Measurements from ENCODE around the gene LRRC46. TPM values are rescaled to one million over a fixed set of nuclear protein-coding genes. Genes with fewer than 3 reads are reported as not detected.

The LRRC46 gene
- total and polyA plus RNA-seq, 2 experiments from 2014 or later, result 0.18 to 0.35 TPM

DNA sequence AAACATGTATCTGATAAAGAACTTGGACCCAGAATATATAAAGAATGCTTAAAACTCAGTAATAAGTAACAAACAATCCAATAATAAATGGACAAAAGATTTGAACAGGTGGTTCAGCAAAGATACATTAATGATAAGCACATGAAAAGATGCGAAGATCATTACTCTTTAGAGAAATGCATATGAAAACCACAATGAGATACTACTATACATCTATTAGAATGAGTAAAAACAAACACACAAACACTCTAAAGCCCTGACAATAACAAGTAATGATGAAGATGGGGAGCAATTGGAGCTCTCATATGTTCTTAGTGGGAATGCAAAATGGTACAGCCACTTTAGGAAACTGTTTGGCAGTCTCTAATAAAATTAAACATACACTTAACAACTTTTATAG is 39.0 kb upstream of the LRRC46 start (continued):
- TF ChIP-seq, protein P1, sequence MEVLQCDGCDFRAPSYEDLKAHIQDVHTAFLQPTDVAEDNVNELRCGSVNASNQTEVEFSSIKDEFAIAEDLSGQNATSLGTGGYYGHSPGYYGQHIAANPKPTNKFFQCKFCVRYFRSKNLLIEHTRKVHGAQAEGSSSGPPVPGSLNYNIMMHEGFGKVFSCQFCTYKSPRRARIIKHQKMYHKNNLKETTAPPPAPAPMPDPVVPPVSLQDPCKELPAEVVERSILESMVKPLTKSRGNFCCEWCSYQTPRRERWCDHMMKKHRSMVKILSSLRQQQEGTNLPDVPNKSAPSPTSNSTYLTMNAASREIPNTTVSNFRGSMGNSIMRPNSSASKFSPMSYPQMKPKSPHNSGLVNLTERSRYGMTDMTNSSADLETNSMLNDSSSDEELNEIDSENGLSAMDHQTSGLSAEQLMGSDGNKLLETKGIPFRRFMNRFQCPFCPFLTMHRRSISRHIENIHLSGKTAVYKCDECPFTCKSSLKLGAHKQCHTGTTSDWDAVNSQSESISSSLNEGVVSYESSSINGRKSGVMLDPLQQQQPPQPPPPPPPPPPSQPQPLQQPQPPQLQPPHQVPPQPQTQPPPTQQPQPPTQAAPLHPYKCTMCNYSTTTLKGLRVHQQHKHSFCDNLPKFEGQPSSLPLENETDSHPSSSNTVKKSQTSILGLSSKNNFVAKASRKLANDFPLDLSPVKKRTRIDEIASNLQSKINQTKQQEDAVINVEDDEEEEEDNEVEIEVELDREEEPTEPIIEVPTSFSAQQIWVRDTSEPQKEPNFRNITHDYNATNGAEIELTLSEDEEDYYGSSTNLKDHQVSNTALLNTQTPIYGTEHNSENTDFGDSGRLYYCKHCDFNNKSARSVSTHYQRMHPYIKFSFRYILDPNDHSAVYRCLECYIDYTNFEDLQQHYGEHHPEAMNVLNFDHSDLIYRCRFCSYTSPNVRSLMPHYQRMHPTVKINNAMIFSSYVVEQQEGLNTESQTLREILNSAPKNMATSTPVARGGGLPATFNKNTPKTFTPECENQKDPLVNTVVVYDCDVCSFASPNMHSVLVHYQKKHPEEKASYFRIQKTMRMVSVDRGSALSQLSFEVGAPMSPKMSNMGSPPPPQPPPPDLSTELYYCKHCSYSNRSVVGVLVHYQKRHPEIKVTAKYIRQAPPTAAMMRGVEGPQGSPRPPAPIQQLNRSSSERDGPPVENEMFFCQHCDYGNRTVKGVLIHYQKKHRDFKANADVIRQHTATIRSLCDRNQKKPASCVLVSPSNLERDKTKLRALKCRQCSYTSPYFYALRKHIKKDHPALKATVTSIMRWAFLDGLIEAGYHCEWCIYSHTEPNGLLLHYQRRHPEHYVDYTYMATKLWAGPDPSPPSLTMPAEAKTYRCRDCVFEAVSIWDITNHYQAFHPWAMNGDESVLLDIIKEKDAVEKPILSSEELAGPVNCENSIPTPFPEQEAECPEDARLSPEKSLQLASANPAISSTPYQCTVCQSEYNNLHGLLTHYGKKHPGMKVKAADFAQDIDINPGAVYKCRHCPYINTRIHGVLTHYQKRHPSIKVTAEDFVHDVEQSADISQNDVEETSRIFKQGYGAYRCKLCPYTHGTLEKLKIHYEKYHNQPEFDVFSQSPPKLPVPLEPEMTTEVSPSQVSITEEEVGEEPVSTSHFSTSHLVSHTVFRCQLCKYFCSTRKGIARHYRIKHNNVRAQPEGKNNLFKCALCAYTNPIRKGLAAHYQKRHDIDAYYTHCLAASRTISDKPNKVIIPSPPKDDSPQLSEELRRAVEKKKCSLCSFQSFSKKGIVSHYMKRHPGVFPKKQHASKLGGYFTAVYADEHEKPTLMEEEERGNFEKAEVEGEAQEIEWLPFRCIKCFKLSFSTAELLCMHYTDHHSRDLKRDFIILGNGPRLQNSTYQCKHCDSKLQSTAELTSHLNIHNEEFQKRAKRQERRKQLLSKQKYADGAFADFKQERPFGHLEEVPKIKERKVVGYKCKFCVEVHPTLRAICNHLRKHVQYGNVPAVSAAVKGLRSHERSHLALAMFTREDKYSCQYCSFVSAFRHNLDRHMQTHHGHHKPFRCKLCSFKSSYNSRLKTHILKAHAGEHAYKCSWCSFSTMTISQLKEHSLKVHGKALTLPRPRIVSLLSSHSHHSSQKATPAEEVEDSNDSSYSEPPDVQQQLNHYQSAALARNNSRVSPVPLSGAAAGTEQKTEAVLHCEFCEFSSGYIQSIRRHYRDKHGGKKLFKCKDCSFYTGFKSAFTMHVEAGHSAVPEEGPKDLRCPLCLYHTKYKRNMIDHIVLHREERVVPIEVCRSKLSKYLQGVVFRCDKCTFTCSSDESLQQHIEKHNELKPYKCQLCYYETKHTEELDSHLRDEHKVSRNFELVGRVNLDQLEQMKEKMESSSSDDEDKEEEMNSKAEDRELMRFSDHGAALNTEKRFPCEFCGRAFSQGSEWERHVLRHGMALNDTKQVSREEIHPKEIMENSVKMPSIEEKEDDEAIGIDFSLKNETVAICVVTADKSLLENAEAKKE (CRISPR knock-in tag; IDR thresholded peaks at IDR 0.05), result no peak
- TF ChIP-seq, protein P2, sequence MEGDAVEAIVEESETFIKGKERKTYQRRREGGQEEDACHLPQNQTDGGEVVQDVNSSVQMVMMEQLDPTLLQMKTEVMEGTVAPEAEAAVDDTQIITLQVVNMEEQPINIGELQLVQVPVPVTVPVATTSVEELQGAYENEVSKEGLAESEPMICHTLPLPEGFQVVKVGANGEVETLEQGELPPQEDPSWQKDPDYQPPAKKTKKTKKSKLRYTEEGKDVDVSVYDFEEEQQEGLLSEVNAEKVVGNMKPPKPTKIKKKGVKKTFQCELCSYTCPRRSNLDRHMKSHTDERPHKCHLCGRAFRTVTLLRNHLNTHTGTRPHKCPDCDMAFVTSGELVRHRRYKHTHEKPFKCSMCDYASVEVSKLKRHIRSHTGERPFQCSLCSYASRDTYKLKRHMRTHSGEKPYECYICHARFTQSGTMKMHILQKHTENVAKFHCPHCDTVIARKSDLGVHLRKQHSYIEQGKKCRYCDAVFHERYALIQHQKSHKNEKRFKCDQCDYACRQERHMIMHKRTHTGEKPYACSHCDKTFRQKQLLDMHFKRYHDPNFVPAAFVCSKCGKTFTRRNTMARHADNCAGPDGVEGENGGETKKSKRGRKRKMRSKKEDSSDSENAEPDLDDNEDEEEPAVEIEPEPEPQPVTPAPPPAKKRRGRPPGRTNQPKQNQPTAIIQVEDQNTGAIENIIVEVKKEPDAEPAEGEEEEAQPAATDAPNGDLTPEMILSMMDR (conservative IDR thresholded peaks at IDR 0.05; ENCODE audit: low read depth in 2 of 2), result no peak
- no peak for TF ChIP-seq NANOG (IDR thresholded peaks at IDR 0.05; ENCODE audit: borderline replicate concordance)

DNA sequence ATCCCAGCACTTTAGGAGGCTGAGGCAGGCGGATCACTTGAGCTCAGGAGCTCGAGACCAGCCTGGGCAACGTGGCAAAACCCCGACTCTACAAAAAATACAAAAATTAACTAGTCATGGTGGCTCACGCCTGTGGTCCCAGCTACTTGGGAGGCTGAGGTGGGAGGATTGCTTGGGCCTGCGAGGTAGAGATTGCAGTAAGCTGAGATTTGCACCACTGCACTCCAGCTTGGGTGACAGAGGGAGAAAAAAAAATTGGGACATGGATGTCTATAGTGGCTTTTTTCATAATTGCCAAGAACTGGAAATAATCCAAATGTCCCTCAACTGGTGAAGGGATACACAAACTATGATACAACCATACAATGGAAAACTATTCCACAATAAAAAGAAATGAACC is 38.5 kb upstream of the LRRC46 start:
- no peaks in the 10 kb centered on the region for H3K79me2 ChIP-seq (replicated peaks; ENCODE audit: insufficient read depth)
- Mint-ChIP-seq H3K36me3 (ENCODE audit: low read depth) (no peaks in the 10 kb centered on the region; the same call in 2 of the 3 replicates), H3K27ac (no peak overlapping the region), H3K27me3 (ENCODE audit: insufficient read depth, low read depth, poor library complexity) (peaks cover 38% of the 10 kb centered on the region), H3K9me3 (no peaks in the 10 kb centered on the region), H3K4me3 (no peak overlapping the region), H3K4me1 (peaks cover 4% of the 10 kb centered on the region; the same call in 2 of the 3 replicates)
- 0 out of 2 replicates have a peak, but pooled peaks cover 4% of the 10 kb centered on the region for H3F3A ChIP-seq (replicated peaks; ENCODE audit: low read depth)
- no peak overlapping the region for H2AFZ ChIP-seq
- DNase-seq (ENCODE audit: low spot score) (no peak), ATAC-seq (no peak)
- H4K20me1 ChIP-seq (replicated peaks; ENCODE audit: insufficient read depth), result no peaks in the 10 kb centered on the region; the same call in 1 of the 2 replicates
- no peak overlapping the region for H3K4me2 ChIP-seq
- no peak overlapping the region for H3K27ac ChIP-seq (ENCODE audit: low read depth)
- H3K9me2 ChIP-seq (ENCODE audit: insufficient read depth), result no peaks in the 10 kb centered on the region
- H3K4me3 ChIP-seq, result no peak overlapping the region
- H3K36me3 ChIP-seq (ENCODE audit: insufficient read depth), result no peaks in the 10 kb centered on the region
- H3K27me3 ChIP-seq (ENCODE audit: insufficient read depth), result peaks cover 63% of the 10 kb centered on the region
- 0 out of 2 replicates have a peak, but pooled peaks cover 4% of the 10 kb centered on the region for H3K4me1 ChIP-seq (ENCODE audit: insufficient read depth)
- TF ChIP-seq, protein P3, sequence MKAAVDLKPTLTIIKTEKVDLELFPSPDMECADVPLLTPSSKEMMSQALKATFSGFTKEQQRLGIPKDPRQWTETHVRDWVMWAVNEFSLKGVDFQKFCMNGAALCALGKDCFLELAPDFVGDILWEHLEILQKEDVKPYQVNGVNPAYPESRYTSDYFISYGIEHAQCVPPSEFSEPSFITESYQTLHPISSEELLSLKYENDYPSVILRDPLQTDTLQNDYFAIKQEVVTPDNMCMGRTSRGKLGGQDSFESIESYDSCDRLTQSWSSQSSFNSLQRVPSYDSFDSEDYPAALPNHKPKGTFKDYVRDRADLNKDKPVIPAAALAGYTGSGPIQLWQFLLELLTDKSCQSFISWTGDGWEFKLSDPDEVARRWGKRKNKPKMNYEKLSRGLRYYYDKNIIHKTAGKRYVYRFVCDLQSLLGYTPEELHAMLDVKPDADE (IDR thresholded peaks at IDR 0.05), result no peak
- no peak for TF ChIP-seq POLR2AphosphoS5 (IDR thresholded peaks at IDR 0.05; ENCODE audit: low read depth)
- no peak for TF ChIP-seq ZNF331 (CRISPR knock-in tag; IDR thresholded peaks at IDR 0.05; ENCODE audit: low read depth)
- no peak for TF ChIP-seq CREB1 (CRISPR knock-in tag; IDR thresholded peaks at IDR 0.05; ENCODE audit: low read depth)
- TF ChIP-seq ZNF114 (CRISPR knock-in tag; IDR thresholded peaks at IDR 0.05), result no peak
- TF ChIP-seq STAT1 (IDR thresholded peaks at IDR 0.05; ENCODE audit: unreplicated experiment), result no peak
- TF ChIP-seq JUNB (IDR thresholded peaks at IDR 0.05; ENCODE audit: unreplicated experiment), result no peak
- no peak for TF ChIP-seq EZH2phosphoT487 (IDR thresholded peaks at IDR 0.05; ENCODE audit: unreplicated experiment)

All from GM23338 (cell line).